NCI-H345 treated with DMSO at 0.1 percent for 48 hours (cell line): Measurements from ENCODE around the gene TMEM63B.
"Not testable (repeated sequence)": the region's sequence is repeated elsewhere in the genome, so short reads cannot be mapped to it uniquely, and the experiment has no call there.

Experiments used
- DNase-seq: peaks from one replicate; lab custom pipeline; 2025; ENCODE audit not compliant: unreplicated experiment; lab: John Stamatoyannopoulos, UW

Gene TMEM63B

DNA sequence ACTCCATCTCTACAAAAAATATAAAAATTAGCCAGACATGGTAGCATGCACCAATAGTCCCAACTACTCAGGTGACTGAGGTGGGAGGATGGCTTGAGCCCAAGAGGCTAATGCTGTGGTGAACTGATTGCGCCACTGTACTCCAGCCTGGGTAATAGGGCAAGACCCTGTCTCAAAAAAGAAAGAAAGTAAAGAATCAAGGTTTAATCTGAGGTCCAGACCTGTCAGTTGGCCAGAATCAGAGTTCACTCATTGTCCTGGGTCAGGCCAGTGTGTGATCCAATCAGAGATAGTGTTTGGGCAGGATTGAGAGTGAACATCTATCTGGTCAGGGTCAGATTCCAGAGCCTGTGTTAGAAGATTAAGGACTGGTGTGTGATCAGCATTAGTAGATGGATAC is 15.5 kb downstream of the TMEM63B start:
- no peak for DNase-seq

DNA sequence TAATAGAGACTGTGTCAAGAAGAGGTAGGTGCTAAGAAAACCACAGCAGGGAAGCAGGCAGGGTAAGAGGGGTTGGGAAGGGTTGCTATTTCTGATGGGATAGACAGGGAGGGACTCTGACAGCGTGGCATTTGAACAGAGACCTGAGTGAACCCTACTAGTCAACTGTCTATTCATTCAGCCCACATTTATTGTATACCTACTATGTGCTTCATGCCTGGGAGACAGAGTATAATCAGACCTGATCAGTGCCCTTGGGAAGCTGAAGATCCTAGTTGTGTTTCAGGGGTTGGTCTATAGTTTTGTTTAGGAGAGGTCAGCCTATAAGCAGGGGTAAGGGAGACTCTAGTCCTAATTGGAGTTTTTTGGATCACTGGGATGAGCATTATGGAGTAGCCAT is 16.4 kb downstream of the TMEM63B start:
- DNase-seq: no peak

DNA sequence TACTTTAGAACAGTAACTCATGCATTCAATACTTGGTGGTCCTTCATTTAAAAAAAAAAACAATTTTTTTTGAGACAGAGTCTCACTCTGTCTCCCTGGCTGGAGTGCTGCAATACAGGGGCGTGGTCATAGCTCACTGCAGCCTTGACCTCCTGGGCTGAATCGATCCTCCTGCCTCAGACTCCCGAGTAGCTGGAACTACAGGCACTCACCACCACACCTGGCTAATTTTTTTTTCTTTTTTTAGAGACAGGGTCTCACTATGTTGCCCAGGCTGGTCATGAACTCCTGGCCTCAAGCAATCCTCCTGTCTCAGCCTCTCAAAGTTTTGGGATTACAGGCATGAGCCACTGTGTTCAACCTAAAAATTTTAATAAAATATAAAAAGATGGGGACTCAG is 17.2 kb downstream of the TMEM63B start:
- DNase-seq: not testable (repeated sequence)

DNA sequence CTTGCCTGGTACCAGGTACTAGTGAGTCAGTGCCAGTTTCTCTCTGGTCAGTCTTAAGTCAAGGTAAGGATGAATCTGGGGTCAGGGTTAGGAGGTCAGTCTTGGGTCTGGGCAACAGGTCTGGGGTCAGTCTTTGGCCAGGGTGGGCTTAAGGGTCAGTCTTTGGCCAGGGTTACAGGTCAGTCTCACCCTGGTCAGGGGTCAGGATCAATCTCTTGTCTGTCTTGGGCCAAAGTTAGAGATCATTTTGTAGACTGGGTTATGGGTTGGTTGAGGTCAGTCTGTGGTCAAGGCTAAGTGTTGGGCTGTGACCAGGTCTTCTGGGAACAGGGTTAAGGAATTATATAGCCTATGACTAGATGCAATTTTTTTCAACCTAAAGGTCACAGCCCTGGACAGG is 18.5 kb downstream of the TMEM63B start:
- no peak for DNase-seq

DNA sequence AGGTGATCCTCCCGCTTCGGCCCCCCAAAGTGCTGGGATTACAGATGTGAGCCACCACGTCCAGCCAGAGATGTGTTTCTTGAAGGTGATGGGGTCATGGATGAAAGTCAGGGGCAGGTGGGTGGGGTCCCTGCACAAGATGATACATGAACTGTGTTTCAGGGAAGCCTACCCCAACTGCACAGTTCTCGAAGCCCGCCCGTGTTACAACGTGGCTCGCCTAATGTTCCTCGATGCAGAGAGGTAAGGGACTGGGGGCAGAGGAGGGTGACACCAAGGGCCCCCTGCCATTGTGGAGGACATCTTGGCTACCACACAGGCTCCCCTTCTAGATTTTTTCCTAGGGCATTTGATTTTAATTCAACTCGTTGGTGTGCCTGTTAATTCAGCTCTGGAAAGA is 19.3 kb downstream of the TMEM63B start:
- DNase-seq: no peak

DNA sequence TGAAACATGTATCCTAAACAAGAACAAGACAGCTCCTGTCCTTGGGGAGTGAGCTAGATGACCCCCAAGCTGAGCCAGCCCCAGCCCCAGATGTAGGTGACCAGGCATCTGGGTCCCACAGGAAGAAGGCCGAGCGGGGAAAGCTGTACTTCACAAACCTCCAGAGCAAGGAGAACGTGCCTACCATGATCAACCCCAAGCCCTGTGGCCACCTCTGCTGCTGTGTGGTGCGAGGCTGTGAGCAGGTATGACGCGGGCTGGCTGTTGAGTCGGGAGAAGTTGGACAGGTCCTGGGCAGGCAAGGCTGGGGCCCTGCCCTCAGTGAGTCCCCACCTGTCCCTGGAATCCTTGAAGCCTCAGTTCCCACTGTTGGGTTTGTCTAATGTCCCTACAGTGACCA is 19.9 kb downstream of the TMEM63B start:
- no peak for DNase-seq

DNA sequence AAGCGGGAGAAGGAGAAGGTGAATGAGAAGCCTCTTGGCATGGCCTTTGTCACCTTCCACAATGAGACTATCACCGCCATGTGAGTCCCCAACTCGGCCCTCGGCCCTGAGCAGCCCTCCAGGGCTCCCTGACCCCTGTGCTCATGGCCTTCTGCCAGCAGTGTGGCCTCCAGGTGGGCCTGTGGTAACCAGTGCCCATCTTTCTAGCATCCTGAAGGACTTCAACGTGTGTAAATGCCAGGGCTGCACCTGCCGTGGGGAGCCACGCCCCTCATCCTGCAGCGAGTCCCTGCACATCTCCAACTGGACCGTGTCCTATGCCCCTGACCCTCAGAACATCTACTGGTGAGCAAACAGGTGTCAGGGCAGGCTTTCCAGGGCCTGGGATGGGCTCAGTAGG is 21.0 kb downstream of the TMEM63B start:
- DNase-seq: no peak

DNA sequence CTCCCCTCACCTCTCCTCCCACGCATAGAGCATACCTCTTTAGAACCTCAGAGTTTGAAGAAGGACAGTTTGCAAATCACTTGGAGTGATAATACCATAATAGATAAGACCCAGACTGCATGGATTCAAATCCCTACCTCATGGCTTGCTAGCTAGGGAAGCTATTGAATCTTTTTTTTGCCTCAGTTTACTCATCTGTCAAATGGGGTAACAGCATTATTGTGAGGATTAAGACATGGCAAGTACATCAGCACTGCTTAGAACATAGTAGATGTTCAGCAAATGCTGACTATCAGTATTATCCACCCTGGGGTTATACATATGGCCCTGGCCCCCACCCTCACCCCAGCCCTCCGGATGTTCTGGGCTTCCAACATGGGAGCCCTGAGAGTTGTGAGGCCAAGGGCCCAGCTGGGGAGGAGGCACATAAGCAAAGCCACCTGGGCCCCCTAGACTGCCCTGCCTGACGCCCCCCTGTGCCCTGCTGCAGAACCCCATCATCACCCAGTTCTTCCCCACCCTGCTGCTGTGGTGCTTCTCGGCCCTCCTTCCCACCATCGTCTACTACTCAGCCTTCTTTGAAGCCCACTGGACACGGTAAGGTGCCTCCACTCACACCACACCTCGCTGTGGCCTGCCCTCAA is 22.1 kb downstream of the TMEM63B start:
- no peak for DNase-seq

DNA sequence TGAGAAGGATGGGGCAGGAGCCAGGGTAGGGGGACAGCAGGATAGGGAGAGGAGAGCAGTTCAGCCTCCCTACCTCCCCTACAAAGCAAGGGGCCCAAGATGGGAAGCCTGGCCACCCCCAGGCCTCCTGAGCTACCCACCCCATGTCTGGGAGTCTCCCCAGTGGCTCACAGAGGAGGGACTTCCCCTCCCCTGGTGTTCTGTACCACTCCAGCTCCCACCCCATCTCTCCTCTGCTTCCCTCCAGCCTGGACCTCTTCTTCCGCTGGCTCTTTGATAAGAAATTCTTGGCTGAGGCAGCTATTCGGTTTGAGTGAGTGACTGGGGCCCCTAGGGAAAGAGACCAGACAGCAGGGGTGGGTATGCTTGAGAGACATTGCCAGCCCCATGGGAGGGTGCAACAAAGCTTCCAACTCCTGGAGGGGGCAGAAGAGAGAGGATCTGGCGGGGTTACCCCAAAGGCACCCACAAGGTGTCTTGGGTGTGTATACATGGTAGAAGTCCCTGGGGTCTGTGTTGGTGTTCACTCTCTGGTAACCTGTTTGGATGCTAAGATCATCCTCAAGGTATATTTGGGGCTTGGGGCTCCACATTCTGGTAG is 23.1 kb downstream of the TMEM63B start:
- DNase-seq: no peak

DNA sequence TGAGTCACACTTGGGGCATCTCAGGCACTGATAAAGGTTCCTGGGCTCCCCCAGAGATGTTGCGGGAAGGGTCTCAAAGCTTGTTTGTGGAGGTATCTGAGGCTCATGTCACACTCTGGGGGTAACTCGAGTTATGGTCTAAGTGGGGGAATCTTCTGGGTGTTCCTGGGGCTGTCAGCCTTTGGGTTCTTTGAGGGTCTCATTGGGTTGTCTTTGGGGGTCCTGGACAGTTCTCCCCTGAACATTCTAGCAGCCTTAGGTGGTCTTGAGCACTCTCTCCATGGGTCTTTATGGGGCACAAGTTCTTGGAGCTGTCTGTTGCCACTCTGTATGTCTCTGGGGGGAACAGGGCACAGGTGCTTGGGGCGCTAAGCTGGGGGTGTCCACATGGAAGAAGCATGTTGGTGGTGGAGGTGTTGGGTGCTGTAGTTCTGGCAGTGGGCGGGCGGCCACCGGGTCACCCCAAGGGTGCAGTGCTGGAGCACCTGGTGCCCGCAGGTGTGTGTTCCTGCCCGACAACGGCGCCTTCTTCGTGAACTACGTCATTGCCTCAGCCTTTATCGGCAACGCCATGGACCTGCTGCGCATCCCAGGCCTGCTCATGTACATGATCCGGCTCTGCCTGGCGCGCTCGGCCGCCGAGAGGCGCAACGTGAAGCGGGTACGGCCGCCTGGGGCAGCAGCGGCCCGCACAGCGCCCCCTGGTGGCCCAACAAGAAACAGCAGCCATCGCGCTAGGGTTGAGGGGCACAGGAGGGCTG is 24.2 kb downstream of the TMEM63B start:
- DNase-seq: no peak

DNA sequence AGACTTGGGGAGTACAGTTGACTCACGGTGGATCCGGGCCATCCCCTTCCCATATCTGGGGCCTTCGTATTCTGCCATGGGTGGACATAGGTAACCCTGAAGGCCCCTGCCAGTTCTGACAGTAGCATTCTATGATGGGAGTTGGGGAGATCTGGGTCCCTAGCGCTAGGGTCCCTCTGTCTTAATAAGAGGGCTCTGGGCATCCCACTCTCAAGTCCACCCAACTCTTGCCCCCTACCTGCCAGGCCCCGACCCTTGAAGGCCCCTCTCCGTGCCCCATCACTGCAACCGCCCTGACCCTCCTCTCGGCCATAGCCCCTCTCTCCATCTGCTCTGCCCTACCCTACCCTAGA is 24.7 kb downstream of the TMEM63B start:
- no peak for DNase-seq

DNA sequence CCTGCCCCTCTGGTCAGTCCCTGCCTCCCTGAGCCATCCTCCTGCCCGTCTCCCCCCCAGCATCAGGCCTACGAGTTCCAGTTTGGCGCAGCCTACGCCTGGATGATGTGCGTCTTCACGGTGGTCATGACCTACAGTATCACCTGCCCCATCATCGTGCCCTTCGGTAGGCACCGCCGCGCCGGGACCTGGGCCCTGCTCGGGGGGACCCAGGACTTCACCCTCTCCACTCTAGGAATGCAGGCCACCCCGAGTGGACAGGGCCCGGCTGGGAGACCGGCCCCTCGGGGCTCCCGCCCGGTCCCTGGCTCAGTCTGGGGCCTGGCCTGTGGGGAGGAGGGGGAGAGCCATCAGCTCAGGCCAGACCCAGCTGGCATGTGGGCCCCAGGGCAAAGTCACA is 25.2 kb downstream of the TMEM63B start:
- no peak for DNase-seq

DNA sequence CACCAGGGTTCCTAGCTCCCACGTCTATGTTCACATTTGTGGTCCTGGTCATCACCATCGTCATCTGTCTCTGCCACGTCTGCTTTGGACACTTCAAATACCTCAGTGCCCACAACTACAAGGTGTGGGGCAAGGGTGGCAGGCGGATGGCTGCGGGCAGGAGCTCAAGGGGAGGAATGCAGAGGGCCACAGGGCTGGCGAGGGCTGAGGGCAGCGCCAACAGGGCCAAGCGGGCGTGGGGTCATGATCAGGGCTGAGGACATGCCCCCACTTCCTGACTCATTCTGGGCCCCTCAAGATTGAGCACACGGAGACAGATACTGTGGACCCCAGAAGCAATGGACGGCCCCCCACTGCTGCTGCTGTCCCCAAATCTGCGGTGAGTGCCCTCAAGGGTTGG is 26.7 kb downstream of the TMEM63B start:
- no peak for DNase-seq

DNA sequence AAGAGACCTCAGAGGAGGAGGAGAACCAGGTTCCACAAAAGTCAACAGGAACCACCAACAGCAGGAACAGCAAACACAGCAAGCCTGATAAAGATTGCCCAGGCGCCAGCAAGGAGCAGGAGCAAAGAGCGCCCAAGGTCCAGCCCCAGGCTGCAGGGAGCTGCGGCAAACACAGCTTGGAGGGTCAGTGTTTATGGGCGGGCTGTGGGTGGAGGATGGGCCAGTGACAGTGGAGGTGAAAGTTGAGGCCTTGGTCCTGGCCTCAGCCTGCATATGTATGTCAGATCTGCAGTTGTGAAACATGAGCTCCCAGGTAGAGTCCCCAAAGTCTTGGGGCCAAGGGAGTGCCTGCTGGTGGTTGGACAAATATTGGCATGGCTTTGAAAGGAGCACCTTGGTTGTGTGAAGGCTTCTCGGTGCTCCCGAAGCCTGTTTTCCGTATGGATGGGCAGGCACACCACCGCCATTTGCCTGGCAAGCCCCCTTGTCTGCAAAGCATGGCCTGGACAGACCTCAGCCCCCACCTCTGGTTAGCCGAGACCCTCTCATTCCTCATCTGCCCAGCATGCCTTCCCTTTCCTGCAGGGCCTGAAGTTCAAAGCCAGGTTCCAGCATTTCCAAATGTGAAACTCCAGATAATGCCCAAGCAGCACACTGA is 29.3 kb downstream of the TMEM63B start:
- no peak for DNase-seq

DNA sequence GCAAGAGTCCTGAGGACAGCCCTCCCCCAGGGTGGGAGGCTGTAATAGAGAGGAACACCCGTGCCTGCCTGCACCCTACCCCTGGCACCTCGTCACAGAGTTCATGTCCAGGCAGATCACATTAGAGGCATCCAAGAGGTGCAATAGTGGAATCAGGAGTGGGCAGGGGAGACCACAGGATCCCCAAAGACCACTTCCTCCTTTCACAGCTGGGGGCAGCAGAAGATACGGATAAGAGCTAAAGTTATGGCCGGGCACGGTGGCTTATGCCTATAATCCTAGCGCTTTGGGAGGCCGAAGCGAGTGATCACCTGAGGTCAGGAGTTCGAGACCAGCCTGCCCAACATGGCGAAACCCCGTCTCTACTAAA is 29.8 kb downstream of the TMEM63B start:
- DNase-seq: no peak

DNA sequence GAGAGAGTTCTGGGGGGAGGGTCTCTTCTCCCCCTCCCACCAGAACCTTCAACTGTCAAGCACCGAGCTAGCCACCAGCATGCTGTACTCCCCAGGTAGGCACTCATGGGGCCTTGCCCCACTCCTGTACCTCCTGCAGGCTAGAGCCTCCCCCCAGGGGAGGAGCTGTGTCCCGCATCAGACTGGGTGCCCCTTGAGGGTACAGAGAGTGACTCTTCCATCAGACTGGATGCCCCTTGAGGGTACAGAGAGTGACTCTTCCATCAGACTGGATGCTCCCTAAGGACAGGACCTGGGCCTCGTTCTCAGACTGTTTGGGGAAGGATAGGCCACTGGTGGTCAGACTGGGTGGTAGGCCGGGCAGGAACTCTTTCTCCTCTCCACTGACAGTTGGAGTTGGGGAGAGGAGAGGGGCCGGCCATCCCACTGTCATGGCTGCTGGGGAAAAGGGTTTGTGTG is 31.4 kb downstream of the TMEM63B start, which contains the start of gene CAPN11:
TSS of gene CAPN11 (plus strand) at position 51 of the 459 bp plus-strand sequence. CDS start at position 80, 29 bp downstream.
- no peak for DNase-seq

DNA sequence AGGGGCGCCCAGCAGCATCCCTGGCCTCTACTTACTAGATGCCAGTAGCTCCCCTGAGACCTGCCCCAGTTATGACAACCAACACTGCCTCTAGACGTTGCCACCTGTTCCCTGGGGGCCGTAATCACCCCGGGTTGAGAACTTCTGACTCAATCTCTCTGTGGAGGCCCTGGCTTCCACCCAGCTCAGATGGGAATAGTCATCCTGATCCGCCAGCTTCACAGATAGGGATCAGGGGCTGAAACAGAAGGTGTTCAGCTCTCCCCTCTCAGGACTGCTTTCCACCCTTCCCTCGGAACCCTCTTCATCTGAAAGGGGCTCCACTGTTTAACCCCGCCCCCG is 34.6 kb downstream of the TMEM63B start:
- no peak for DNase-seq

DNA sequence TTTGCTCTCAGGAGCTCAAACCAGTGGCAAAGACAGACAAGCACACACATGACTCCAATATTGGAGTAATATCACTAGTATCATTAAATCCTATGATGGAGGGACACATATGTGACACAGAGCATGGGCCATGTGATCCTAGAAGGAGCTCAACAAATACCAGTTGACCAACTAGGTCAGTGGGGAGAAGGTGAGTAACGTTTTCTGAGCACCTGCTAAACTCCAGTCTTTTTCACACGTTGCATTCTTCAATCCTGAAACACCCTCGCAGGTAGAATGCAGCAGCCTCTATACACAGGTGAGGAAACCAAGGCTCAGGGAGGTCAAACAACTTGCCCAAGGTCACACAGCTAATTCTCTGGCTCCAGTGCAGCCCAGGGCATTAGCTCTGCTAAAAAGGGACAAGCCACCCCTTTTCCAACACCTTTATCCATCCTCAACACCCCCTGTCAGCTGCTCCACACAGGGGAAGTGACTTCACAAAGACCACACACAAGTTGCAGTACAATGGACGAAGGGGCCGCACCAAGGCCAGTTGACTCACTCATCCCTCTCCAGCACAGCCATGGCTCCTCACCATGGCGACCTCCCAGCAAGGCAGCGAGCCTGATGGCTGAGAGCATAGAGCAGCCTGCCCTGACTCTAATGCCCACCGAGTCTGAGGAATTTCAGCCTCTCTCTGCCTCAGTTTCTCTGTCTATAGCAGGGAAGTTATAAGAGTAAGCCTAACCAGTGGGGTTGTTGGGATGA is 35.7 kb downstream of the TMEM63B start:
- no peak for DNase-seq

DNA sequence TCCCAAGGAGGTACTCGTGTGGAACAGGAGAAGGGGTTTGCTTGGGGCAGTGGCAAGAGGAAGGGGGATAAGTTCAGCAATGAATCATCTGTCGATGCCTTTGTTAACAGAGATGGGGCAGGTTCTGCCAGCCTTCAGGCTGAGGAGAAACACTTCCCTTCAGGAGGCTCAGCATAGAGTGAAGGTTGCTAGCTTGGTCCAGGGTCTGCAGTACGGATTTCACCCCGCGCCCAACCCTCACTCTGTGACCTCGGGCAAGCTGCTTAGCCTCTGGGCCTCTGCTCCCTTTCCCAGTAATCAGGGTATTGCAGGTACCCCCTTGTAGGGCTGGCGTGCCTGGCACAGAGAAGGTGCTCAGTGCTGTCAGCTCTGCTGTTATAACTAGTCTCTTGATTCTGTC is 38.8 kb downstream of the TMEM63B start:
- DNase-seq: no peak

DNA sequence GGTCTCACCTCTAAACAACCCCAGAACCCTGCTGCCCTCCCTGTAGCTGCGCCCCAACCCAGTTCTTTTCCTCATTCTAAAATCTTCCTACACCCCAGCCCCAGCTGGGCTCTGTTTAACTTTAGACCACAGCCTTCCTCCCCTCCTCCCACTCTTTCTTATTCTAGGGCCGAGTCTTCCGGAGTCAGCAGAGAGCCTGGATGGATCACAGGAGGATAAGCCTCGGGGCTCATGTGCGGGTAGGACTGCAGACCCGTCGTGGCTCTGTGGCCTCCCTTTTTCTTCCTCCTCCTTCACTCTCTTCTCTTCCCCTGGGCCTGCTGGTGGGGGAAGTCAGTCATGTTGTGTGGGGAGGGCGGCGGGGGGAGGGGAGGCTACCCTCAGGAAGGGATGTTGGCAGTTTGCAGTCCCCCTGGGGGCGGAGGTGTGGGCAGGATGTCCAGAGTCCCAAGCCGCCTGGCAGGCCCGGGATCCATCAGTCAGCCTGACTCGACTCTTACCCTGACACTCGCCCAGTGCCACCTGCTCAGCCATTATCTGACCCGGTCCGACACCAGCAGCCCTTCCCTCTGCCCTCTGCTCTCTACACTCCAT is 39.3 kb downstream of the TMEM63B start:
- DNase-seq: no peak

DNA sequence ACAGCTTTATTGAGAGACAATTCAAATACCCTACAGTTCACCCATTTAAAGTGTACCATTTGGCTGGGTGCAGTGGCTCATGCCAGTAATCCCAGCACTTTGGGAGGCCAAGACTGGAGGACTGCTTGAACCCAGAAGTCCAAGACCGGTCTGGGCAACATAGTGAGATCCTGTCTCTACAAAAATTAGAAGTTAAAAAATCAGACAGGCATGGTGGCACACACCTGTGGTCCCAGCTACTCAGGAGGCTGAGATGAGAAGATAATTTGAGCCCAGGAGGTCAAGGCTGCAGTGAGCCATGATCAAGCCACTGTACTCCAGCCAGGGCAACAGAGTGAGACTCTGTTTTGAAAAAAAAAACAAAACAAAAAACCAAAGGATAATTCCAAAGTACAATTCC is 40.2 kb downstream of the TMEM63B start:
- no peak for DNase-seq
